NCI-H82 treated with DMSO at 0.1 percent for 48 hours (cell line): ENCODE data around the gene RASL12.
"Not testable (repeated sequence)": the region's sequence is repeated elsewhere in the genome, so short reads cannot be mapped to it uniquely, and the experiment has no call there.

Experiments used
- DNase-seq: peaks from one replicate; lab custom pipeline; 2025; ENCODE audit not compliant: unreplicated experiment; lab: John Stamatoyannopoulos, UW

Gene RASL12

GRCh38 chr15:65075607-65076395 lies 8.0 kb upstream of the RASL12 start:
- DNase-seq = not testable (repeated sequence)

GRCh38 chr15:65074946-65075345 lies 7.2 kb upstream of the RASL12 start:
- DNase-seq = not testable (repeated sequence)

DNA sequence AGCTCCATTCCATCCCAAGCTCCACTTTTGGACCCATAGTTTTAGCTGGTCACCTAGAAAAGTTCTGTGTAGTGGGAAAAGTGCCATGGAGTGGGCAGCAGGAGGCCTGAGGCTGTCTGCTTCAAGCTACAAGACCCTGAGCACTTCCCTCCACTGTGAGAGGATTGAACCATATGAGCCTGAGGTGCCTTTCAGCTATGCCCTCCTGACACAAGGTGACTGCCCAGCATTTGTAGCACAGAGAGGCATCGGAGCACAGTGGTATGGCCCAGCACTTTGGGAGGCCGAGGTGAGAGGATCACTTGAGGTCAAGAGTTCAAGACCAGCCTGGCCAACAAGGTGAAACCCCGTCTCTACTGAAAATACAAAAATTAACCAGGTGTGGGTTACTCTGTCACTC lies 4.8 kb upstream of the RASL12 start:
- DNase-seq = no peak

DNA sequence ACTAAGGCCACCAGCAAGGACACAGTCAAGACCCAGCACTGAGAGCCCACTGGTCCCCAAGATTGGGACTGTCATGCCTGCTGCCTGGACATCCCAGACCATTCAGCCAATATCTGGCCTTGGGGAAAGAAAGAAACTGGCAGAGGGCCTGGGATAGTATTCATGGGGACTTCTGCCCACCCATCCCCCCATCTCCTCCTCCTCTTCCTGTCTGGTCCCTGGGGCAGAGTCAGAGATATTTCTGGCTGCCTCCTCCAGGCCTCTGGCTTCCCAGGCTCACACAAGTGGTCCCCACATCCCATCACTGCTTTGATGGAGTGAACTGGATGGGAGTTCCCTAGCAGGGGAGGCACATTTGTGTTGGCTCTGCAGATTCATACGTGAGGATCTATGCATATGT lies 4.2 kb upstream of the RASL12 start:
- no peak for DNase-seq

DNA sequence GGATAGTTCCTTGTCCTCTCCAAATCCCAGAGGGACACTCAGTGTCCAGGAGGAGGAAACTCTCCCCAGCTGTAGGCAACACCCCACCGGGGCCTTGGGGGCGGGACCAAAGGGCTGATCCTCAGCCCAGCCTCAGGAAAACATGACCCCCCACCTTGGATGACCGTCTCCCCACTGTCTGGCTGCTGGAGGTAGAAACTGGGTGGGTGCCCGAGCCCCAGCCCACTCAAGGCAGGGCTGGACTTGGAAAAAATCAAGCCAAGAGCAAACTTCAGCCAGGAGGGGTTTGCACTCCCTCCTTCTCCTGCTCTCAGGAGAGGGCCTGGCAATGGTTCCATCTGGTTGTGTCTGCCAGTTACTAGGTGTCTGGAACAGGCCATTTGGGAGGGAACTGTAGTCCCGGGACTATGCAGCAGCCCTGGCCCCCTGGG lies 3.6 kb upstream of the RASL12 start:
- no peak for DNase-seq

DNA sequence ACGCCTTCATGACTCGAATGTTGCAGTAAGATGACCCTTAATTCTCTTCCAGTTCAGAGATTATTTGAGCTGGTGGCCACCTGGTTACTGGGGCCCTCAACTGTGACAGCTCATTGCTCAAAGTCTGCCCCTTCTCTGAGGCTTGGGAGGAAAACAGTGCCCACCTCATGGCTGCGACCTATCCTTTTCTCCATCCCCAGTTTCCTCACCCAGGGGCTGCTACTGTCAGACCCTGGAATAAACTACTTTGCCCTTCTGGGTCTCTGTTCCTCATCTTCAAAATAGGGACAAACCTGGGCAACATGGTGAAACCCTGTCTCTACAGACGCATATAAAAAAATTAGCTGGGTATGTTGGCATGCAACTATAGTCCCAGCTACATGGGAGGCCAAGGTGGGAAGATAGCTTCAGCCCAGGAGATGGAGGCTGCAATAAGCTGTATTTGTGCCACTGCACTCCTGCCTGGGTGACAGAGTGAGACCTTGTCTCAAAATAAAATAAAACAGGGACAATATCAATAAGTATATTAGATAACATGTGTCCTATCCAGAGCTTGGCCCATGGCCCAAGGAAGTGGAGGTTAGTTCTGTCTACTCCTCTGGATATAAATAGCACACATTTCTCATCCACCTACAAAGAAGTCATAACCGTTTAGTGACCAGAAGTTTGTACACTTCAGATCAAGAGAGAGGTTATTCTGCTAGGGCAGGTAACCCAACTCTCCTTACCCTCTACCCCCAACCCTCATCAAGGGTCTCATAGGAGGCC lies 2.2 kb upstream of the RASL12 start:
- no peak for DNase-seq

- no peak for DNase-seq
These were observed 1.4 kb upstream of the RASL12 start for GRCh38 chr15:65069179-65069578.

GRCh38 chr15:65068403-65068788 lies 605 bp upstream of the RASL12 start:
- no peak for DNase-seq

DNA sequence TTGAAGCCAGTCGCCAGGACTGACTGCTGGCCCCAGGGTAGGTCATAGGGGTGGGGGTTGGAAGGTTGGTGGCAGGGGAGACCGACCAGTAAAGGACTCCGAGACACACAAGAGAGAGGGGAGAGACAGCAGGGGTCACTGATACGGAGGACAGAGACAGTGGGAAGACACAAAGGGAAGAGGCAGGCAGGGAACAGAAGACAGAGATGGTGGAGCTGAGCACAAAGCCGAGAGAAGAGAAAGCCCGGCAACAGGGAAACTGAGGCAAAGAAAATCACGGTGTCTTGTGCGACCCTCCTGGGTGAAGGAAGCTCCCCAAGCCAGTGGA lies 510 bp downstream of the RASL12 start:
- DNase-seq = no peak

DNA sequence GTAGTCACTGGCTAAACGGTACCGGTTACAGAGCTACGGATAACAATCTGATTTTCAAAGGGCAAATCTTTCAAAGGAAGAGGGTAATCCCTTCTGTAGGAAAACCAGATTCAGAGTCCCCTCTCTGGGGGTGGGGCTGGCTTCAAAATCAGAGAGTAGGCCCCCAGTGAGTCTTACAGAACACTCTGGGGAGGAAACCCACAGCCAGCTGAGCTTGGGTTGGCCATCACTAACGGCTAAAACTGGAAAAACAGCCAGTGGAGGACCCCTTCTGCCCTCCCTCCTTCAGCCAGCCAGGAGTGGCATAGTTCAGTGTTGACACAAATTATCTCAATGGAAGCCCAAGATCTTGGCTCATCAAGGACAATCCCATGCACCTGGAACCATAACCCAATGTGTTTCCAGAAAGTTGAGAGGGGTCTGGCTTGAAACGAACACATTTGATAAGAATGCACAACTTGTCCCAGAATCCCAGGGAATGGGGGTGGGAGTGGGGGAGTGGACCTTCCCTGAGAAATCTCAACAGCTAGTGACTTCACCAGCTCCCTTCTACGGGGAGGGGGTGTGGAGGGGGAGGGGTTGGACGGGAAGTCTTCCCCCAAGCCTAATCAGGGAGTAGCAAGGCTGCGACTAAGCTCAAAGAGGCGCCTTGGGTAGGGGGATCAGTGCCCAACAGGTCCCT lies 1.0 kb downstream of the RASL12 start:
- no peak for DNase-seq

DNA sequence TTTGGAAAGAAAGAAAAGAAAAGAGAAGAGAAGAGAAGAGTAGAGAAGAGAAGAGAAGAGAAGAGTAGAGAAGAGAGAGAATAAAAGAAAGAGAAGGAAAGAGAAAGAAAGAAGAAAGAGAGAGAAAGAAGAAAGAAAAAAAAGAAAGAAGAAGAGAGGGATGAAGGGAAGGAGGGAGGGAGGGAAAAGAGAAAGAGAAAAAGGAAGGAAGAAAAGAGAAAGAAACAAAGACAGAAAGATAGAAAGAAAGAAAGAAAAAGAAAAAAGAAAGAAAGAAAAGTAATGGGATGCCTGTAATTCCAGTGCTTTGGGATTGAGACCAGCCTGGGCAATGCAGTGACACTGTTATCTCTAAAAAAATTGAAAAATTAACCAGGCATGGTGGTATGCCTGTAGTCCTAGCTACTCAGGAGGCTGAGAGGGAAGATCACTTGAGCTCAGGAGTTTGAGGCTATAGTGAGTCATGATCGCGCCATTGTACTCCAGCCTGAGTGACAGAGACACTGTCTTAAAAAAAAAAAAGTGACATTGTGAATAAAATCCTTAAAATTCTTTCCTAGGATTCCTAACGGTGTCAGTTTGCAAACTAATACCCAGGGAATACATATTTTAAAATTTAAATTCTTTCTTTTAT lies 1.7 kb downstream of the RASL12 start:
- no peak for DNase-seq

DNA sequence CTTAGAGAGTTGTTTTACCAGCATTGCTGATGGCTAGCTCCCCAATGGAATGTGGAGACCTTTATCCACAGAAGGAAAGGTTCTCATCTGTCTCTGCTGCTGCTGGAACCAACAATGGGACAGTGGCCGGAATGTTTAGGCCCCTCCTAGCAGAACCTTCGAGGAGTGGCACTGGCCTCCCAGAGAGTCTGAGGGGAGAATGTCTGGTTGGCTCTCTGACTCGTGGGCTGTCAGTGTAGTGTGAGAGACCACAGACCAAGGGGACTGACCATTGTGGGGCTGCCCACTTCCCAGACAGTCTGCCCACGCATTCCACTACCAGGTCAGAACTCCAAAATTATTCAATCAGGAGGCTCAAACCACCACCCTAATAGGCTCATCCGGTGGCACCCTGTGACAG lies 5.1 kb downstream of the RASL12 start:
- DNase-seq = no peak

DNA sequence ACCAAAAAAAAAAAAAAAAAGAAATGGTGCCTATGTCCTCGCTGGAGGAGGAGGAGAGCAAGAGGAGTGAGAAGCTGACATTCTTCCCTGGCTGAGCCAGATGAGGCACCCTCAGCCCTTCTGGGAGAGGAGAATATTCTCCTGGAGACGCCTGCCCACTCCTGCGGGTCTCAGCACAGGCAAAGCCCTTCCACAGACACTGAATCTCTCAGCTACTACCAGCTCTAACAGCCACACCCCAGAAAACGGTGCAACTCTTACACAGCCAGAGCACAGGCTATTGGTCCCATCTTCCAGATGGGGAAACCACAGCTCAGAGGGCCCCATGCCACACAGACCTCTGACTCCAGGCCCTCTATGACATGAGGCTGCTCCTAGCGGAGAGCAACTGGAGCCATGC lies 5.7 kb downstream of the RASL12 start:
- DNase-seq = no peak

DNA sequence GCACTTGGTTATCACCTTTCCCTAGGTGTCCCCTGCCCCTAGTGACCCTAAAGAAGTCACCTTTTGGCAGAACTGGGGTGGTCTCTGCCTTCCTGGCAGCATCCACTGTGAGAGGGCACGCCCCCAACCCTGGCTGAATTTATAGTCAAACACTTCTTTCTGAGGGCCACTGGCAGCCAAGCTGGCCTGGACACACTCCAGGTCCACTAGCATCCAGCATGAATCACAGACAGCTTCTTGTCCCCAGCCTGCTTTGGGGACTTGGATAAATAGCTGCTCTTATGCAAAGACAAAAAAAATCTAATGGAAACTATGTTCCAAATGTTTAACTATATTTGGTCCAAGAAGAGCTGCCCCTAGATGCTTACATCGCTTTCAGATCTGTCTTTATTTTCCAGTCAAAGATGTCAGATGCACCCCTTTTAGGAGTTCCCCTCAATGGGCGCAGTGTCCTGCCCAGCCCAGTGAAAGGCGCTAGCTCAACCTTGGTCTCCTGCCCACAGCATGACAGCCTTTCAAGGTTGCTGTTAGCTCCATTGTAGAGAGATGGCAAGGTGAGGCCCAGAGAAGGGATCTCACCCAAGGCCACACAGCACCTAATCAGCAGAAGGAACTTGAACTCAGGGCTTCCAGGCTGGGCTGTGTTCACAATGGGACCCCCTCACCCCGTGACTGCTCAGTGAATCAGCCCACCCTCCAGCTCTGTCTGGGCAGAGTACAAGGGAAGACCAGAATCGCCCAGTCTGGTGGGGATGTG lies 7.0 kb downstream of the RASL12 start:
- DNase-seq = no peak

DNA sequence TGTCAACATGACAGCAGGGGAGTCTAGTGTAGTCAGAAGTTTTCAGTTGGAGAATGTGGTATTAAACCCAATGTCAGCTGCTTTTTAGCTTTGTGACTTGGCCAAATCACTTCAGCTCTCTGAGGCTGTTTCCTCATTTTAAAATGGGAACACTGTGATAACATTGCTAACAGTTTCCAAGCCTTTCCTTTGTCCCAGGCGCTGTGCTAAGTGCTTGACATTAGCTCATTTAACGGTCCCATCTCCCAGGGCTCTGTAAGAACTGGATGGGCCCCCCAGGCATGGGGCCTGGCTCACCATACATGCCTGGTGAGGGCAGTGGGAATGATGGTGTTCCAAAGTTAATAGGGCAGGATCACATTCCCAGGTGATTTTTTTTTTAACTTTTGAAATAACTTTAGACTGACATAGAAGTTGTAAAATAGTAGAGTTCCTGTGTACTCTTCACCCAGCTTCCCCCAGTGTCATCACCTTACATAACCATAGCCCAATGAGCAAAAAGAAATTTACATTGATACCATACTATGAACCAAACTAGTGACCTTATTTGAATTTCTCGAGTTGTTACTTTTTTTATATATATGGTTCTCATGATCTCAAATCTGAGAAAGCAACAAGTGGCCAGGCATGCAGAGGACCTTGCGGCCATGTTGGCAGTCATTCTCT lies 7.7 kb downstream of the RASL12 start:
- no peak for DNase-seq

DNA sequence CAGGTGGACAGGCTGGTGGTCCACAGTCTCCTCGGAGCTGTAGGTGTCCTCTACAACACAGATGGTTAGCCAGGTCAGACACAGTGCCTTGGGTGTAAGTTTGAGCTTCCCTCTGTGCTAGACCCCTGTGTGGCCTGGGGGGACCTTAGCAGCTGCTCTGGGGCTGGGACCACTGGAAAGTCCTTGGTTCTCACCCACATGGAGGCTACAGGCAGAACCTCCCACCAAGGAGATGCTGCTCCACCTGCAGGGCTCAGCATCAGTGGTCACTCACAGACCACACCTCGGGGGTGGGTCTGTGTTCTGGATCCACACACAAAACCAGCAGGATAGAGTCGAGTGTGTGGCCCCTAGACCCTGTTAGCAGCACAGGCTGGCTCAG lies 8.4 kb downstream of the RASL12 start:
- DNase-seq = no peak

DNA sequence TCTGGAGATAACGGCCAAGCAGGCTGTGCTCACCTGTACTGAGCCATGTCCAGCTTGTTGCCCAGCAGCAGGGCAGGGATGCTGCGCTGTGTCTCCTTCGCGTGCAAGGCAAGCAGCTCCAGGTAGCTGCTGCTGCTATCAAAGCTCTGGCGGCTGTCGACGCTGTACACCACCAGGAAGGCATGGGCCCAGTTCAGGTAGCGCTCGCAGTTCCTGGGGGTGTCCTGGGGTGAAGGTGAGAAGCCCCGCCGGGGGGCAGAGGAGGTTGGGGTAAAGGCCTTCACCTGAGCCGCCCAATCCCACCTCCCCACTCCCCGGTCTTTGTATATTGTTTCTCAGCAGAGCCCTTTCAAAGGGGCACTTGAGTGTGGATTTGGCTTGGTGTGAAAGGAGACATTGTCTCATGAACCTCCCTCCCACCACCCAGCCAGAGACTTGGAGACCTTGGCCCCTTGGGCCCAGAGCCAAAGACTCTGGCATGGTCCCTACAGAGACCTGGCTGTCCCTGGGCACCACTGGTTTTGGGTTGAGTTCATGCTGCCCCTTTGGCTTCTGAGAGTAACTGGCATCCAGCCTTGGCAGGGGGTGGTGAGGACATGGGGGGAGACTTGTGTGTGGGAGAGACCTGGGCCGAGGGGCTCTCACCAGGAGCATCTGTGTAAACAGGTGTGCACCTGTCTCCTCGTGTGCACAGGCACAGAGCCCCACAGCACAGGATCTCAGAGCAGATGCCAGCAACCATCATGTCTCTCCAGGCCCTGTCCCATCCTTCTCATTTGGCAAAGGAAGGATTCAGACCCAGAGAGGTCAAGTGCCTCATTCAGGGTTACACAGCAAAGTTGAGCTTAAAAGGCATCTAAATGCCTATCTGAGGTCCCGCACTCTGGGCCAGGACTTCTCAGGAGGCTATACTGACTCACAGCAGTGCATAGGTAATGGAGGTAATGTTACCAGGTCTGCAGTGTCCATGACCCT lies 9.1 kb downstream of the RASL12 start:
- DNase-seq = no peak

DNA sequence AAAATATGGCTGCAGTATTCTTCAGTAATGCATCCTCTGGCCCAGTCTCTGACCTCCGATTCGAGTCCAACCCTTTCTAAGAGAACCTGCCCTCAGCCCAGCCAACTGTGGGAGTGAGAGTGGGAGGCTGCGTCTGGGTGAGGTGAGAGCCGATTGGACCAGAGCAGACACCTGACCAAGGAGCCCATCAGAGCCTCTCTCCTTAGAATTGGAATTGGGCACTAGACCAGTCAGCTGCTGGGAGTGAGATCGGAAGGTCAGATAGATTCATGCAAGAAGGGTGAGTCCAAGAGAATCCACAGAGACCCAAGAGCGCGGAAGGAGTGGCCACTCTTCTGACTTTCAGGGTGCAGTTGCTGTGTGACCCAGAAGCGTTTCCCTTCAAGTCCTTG lies 10.2 kb downstream of the RASL12 start:
- DNase-seq = no peak

DNA sequence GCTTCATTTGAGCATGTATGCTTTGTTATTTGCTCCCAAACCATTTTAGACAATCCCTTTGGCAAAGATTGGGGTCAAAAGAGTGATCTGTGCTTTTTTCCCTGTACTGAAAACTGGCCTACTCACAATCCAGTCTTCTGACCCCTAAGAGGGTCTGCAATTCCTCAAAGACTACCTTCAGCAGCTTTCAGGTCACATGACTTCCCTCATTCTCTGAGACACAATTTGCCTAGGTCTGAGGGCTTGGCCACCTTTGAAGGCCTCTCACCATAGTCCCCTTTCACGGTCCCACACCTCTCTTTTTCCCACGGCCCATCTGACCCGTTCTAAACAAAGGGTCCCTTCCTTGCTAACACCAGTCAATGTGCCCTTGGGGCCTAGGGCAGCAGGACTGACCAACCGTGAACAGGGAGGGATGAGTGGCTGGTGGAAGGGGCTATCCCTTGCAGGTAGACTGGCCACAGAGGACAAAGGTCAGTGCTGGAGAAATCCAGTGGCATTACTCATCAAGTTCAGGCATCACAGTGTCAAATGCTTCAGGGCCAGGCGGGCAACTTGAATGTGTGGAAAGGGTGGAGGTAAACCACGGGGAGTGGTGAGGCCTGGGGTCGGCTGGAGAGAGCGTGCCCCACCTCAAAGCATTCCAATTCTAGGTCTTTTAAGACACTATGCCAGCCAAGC lies 10.8 kb downstream of the RASL12 start:
- no peak for DNase-seq
